ENCODE results near the gene MAP4K1.

The MAP4K1 gene

GRCh38 chr19:38538793-38539528 is 78.8 kb downstream of the MAP4K1 start:
- peak overlapping the region; percentile 66 for H3K27ac ChIP-seq (ENCODE audit: low read depth, low read length)
- no peak overlapping the region for H3K4me3 ChIP-seq (ENCODE audit: low read depth in 1 of 5, low read length in 5 of 5)
- peaks cover 5 to 22% (median 16%) of the 10 kb centered on the region in 5 donors for H3K9me3 ChIP-seq (ENCODE audit: control insufficient read depth in 5 of 5, low read length in 5 of 5)
- no peaks in the 10 kb centered on the region for H3K27me3 ChIP-seq (ENCODE audit: control insufficient read depth in 5 of 5, insufficient read depth in 4 of 5, low read length in 5 of 5)
- peaks cover 4 to 20% (median 13%) of the 10 kb centered on the region in 5 donors for H3K4me1 ChIP-seq (ENCODE audit: control insufficient read depth in 5 of 5, insufficient read depth in 5 of 5, low read length in 5 of 5)
- peak overlapping the region in 1 of 5 donors; percentile 37 for H3K9ac ChIP-seq (ENCODE audit: low read length in 5 of 5)
- H3K36me3 ChIP-seq (ENCODE audit: control insufficient read depth in 5 of 5, insufficient read depth in 5 of 5, low read length in 5 of 5) = no peaks in the 10 kb centered on the region

- no peaks in the 10 kb centered on the region for H3K27me3 ChIP-seq (ENCODE audit: control insufficient read depth in 5 of 5, insufficient read depth in 4 of 5, low read length in 5 of 5)
- no peaks in the 10 kb centered on the region for H3K36me3 ChIP-seq (ENCODE audit: control insufficient read depth in 5 of 5, insufficient read depth in 5 of 5, low read length in 5 of 5)
- H3K9ac ChIP-seq (ENCODE audit: low read length in 5 of 5) = no peak overlapping the region
- H3K9me3 ChIP-seq (ENCODE audit: control insufficient read depth in 5 of 5, low read length in 5 of 5) = peaks cover 5 to 22% (median 16%) of the 10 kb centered on the region in 5 donors
- peaks cover 4 to 16% (median 8%) of the 10 kb centered on the region in 5 donors for H3K4me1 ChIP-seq (ENCODE audit: control insufficient read depth in 5 of 5, insufficient read depth in 5 of 5, low read length in 5 of 5)
- no peak overlapping the region for H3K4me3 ChIP-seq (ENCODE audit: low read depth in 1 of 5, low read length in 5 of 5)
- H3K27ac ChIP-seq (ENCODE audit: low read depth, low read length) = peak overlapping the region; percentile 66
Measured at GRCh38 chr19:38538386-38538785, 79.4 kb downstream of the MAP4K1 start.
